Immature natural killer cell (primary cell): Measurements from ENCODE around the gene ZNF511. TPM values are rescaled to one million over a fixed set of nuclear protein-coding genes. Genes with fewer than 3 reads are reported as not detected.

ENCODE experiments used
- DNase-seq, 3 donors: peaks; one replicate each; pipeline ENCODE4 v3.0.0; 2022; ENCODE audit warnings: mixed read lengths in 1 of 3
- H3K27ac Mint-ChIP-seq, 6 donors: one replicate each; pipeline ENCODE4 v1.8.0; 2020; ENCODE audit warnings: mixed read lengths in 6 of 6, mild to moderate bottlenecking in 5 of 6, inconsistent platforms in 4 of 6, moderate library complexity in 3 of 6
- H3K27me3 Mint-ChIP-seq, 3 donors: one replicate each; pipeline ENCODE4 v1.8.0; 2020 to 2021; ENCODE audit warnings: low read depth in 3 of 3, mild to moderate bottlenecking in 3 of 3, mixed read lengths in 3 of 3, moderate library complexity in 3 of 3, inconsistent platforms in 1 of 3
- H3K36me3 Mint-ChIP-seq, 3 donors: one replicate each; pipeline ENCODE4 v1.8.0; 2020; ENCODE audit warnings: mixed read lengths in 3 of 3, inconsistent platforms in 2 of 3, mild to moderate bottlenecking in 2 of 3
- H3K4me1 Mint-ChIP-seq, 2 donors: one replicate each; pipeline ENCODE4 v1.8.0; 2020; ENCODE audit warnings: inconsistent platforms in 2 of 2, mild to moderate bottlenecking in 2 of 2, mixed read lengths in 2 of 2, moderate library complexity in 1 of 2
- H3K4me3 Mint-ChIP-seq, 5 donors: one replicate each; pipeline ENCODE4 v1.8.0; 2020; ENCODE audit warnings: mild to moderate bottlenecking in 5 of 5, mixed read lengths in 5 of 5, inconsistent platforms in 3 of 5, moderate library complexity in 3 of 5
- H3K9me3 Mint-ChIP-seq, 6 donors: one replicate each; pipeline ENCODE4 v1.8.0; 2020; ENCODE audit warnings: mild to moderate bottlenecking in 6 of 6, mixed read lengths in 6 of 6, inconsistent platforms in 4 of 6, moderate library complexity in 3 of 6
- polyA plus RNA-seq, 3 donors: library from polyadenylated mRNA; unstranded; fragments of 300-500 nt; fragmentation: Illumina TruSeq; gene quantifications; one replicate each; pipeline ENCODE4 v1.2.3, GENCODE V29; 2021

Gene ZNF511
- polyA plus RNA-seq, 3 donors from 2014 or later = 73.2 to 90.2 (median 88.0) TPM

- peaks cover 14 to 16% of the 10 kb centered on the region in 2 donors for H3K4me1 Mint-ChIP-seq
- H3K4me3 Mint-ChIP-seq = no peak overlapping the region
- H3K36me3 Mint-ChIP-seq = peaks cover 0 to 6% (median 6%) of the 10 kb centered on the region in 3 donors
- H3K27me3 Mint-ChIP-seq = peaks cover 0 to 2% (median 2%) of the 10 kb centered on the region in 3 donors
- no peaks in the 10 kb centered on the region for H3K9me3 Mint-ChIP-seq
- no peak for DNase-seq
- H3K27ac Mint-ChIP-seq = no peak overlapping the region
Measured at GRCh38 chr10:133269367-133269766, 39.3 kb upstream of the ZNF511 start.

- H3K9me3 Mint-ChIP-seq = no peaks in the 10 kb centered on the region
- peaks cover 0 to 5% (median 3%) of the 10 kb centered on the region in 3 donors for H3K27me3 Mint-ChIP-seq
- no peak overlapping the region for H3K4me3 Mint-ChIP-seq
- H3K36me3 Mint-ChIP-seq = peaks cover 0 to 6% (median 6%) of the 10 kb centered on the region in 3 donors
- peaks cover 9 to 13% of the 10 kb centered on the region in 2 donors for H3K4me1 Mint-ChIP-seq
- peak overlapping the region in 1 of 6 donors; percentile 24 for H3K27ac Mint-ChIP-seq
- no peak for DNase-seq
Measured at GRCh38 chr10:133270204-133270603, 38.5 kb upstream of the ZNF511 start.

GRCh38 chr10:133270773-133271297 lies 37.9 kb upstream of the ZNF511 start:
- no peak overlapping the region for H3K27ac Mint-ChIP-seq
- H3K27me3 Mint-ChIP-seq = peaks cover 3 to 8% (median 7%) of the 10 kb centered on the region in 3 donors
- H3K4me1 Mint-ChIP-seq = peaks cover 3 to 10% of the 10 kb centered on the region in 2 donors
- peaks cover 0 to 2% (median 0%) of the 10 kb centered on the region in 3 donors for H3K36me3 Mint-ChIP-seq
- no peaks in the 10 kb centered on the region for H3K9me3 Mint-ChIP-seq
- no peak for DNase-seq
- no peak overlapping the region for H3K4me3 Mint-ChIP-seq

- peak overlapping the region in 1 of 6 donors; percentile 24 for H3K27ac Mint-ChIP-seq
- no peak overlapping the region for H3K4me3 Mint-ChIP-seq
Measured at GRCh38 chr10:133271521-133272300, 37.0 kb upstream of the ZNF511 start.

GRCh38 chr10:133272301-133272963 lies 36.3 kb upstream of the ZNF511 start:
- DNase-seq = no peak
- H3K36me3 Mint-ChIP-seq = no peaks in the 10 kb centered on the region
- H3K27ac Mint-ChIP-seq = peak overlapping the region in 1 of 6 donors; percentile 51
- peaks cover 6 to 14% (median 9%) of the 10 kb centered on the region in 3 donors for H3K27me3 Mint-ChIP-seq
- H3K9me3 Mint-ChIP-seq = no peaks in the 10 kb centered on the region
- H3K4me1 Mint-ChIP-seq = peaks cover under 1 to 12% of the 10 kb centered on the region in 2 donors
- no peak overlapping the region for H3K4me3 Mint-ChIP-seq

More at GRCh38 chr10:133271521-133272300, 37.0 kb upstream of the ZNF511 start:
- Mint-ChIP-seq H3K36me3 (no peaks in the 10 kb centered on the region), H3K9me3 (no peaks in the 10 kb centered on the region), H3K27me3 (peaks cover 6 to 12% (median 9%) of the 10 kb centered on the region in 3 donors), H3K4me1 (peaks cover 0 to 11% of the 10 kb centered on the region in 2 donors)
- DNase-seq = no peak

- no peak overlapping the region for H3K4me3 Mint-ChIP-seq
- no peaks in the 10 kb centered on the region for H3K36me3 Mint-ChIP-seq
- no peak for DNase-seq
- peaks cover 6 to 17% of the 10 kb centered on the region in 2 donors for H3K4me1 Mint-ChIP-seq
- H3K27me3 Mint-ChIP-seq = peaks cover 9 to 19% (median 9%) of the 10 kb centered on the region in 3 donors
- no peak overlapping the region for H3K27ac Mint-ChIP-seq
- H3K9me3 Mint-ChIP-seq = no peaks in the 10 kb centered on the region
Measured at GRCh38 chr10:133272964-133273420, 35.7 kb upstream of the ZNF511 start.

GRCh38 chr10:133273534-133274143 lies 35.1 kb upstream of the ZNF511 start:
- Mint-ChIP-seq H3K4me3 (peak overlapping the region in 2 of 5 donors; percentile 21 to 57), H3K27ac (no peak overlapping the region)

GRCh38 chr10:133274751-133275683 lies 33.7 kb upstream of the ZNF511 start:
- H3K36me3 Mint-ChIP-seq = no peaks in the 10 kb centered on the region
- peaks cover 18 to 34% (median 19%) of the 10 kb centered on the region in 3 donors for H3K27me3 Mint-ChIP-seq
- no peaks in the 10 kb centered on the region for H3K9me3 Mint-ChIP-seq
- peaks cover 26 to 38% of the 10 kb centered on the region in 2 donors for H3K4me1 Mint-ChIP-seq
- peak; percentile 79 to 81 (median 81) for DNase-seq
- peak overlapping the region; percentile 92 to 94 (median 93) for H3K4me3 Mint-ChIP-seq
- peak overlapping the region; percentile 92 to 100 (median 96) for H3K27ac Mint-ChIP-seq

More at GRCh38 chr10:133273534-133274143, 35.1 kb upstream of the ZNF511 start:
- Mint-ChIP-seq H3K36me3 (no peaks in the 10 kb centered on the region), H3K9me3 (no peaks in the 10 kb centered on the region), H3K27me3 (peaks cover 12 to 26% (median 15%) of the 10 kb centered on the region in 3 donors), H3K4me1 (peaks cover 12 to 24% of the 10 kb centered on the region in 2 donors)
- DNase-seq = no peak

- H3K9me3 Mint-ChIP-seq = no peaks in the 10 kb centered on the region
- peak overlapping the region; percentile 92 to 100 (median 96) for H3K27ac Mint-ChIP-seq
- peak; percentile 52 to 64 (median 63) for DNase-seq
- no peaks in the 10 kb centered on the region for H3K36me3 Mint-ChIP-seq
- peaks cover 29 to 42% of the 10 kb centered on the region in 2 donors for H3K4me1 Mint-ChIP-seq
- peaks cover 18 to 34% (median 19%) of the 10 kb centered on the region in 3 donors for H3K27me3 Mint-ChIP-seq
- peak overlapping the region; percentile 92 to 94 (median 93) for H3K4me3 Mint-ChIP-seq
Measured at GRCh38 chr10:133275684-133276092, 33.0 kb upstream of the ZNF511 start.

- no peak for DNase-seq
- Mint-ChIP-seq H3K4me3 (peak overlapping the region; percentile 92 to 94 (median 93)), H3K4me1 (peaks cover 29 to 42% of the 10 kb centered on the region in 2 donors), H3K9me3 (no peaks in the 10 kb centered on the region), H3K27ac (peak overlapping the region; percentile 92 to 100 (median 96)), H3K36me3 (no peaks in the 10 kb centered on the region), H3K27me3 (peaks cover 18 to 34% (median 19%) of the 10 kb centered on the region in 3 donors)
Measured at GRCh38 chr10:133276100-133276434, 32.6 kb upstream of the ZNF511 start.

- peak within 1 kb of the TSS; percentile 99 to 100 (median 100) for H3K27ac Mint-ChIP-seq
- H3K9me3 Mint-ChIP-seq = no peaks in the 10 kb centered on the region
- H3K4me1 Mint-ChIP-seq = peaks cover 29 to 42% of the 10 kb centered on the region in 2 donors
- peak; percentile 69 to 70 (median 69) for DNase-seq
- peak within 1 kb of the TSS; percentile 93 to 99 (median 98) for H3K4me3 Mint-ChIP-seq
- no peaks in the 10 kb centered on the region for H3K36me3 Mint-ChIP-seq
- H3K27me3 Mint-ChIP-seq = peaks cover 18 to 34% (median 19%) of the 10 kb centered on the region in 3 donors
Measured at GRCh38 chr10:133276435-133277201, 32.1 kb upstream of the ZNF511 start, which contains the start of gene ADAM8. TSS of gene ADAM8 (minus strand) at chr10:133276868. CDS start at chr10:133276817, 51 bp downstream.
